Thyroid gland (tissue), 4 donors: ENCODE data around the gene CCL24.

Experiments
- CTCF ChIP-seq, 6 experiments: fragments of 200-600 bp in 3 of 6; fragments of 450-650 bp in 3 of 6; sonication (generic) in 3 of 6; IDR thresholded peaks; one replicate each; pipeline ENCODE4 v1.5.1; 2016 to 2019; ENCODE audit warnings: antibody characterized with exemption in 6 of 6, mild to moderate bottlenecking in 2 of 6, inconsistent platforms in 1 of 6, moderate library complexity in 1 of 6
- POLR2A ChIP-seq, 2 donors: fragments of 450-650 bp; IDR thresholded peaks; one replicate each; pipeline ENCODE4 v1.6.1; 2017; ENCODE audit warnings: antibody characterized with exemption in 2 of 2, mild to moderate bottlenecking in 2 of 2, moderate library complexity in 1 of 2

- TF ChIP-seq CTCF (IDR thresholded peaks at IDR 0.05) (no peak), POLR2A (IDR thresholded peaks at IDR 0.05) (no peak)
Measured at GRCh38 chr7:75798770-75799169, 14.8 kb downstream of the CCL24 start.
